SK-N-SH treated with all-trans-retinoic acid at 6 μM for 48 hours (cell line): ENCODE data around the gene MTREX.

Experiments
- ARNTL ChIP-seq: fragments of 450-650 bp; formaldehyde crosslinking; IDR thresholded peaks from 2 replicates; pipeline ENCODE4 v1.5.0; 2020; ENCODE audit warnings: low read depth, mild to moderate bottlenecking, moderate library complexity, borderline replicate concordance
- CSDC2 ChIP-seq: fragments of 250-450 bp; sonication (Bioruptor Pico); IDR thresholded peaks from 2 replicates; pipeline ENCODE4 v1.5.0; 2020; ENCODE audit warnings: mild to moderate bottlenecking, moderate library complexity
- POU6F1 ChIP-seq: fragments of 250-450 bp; sonication (Bioruptor Pico); IDR thresholded peaks from 2 replicates; pipeline ENCODE4 v1.8.0; 2021; ENCODE audit warnings: low read depth, mild to moderate bottlenecking, moderate library complexity, borderline replicate concordance
- PPARA ChIP-seq: fragments of 250-450 bp; sonication (Bioruptor Pico); IDR thresholded peaks from 2 replicates; pipeline ENCODE4 v1.5.0; 2020; ENCODE audit warnings: mild to moderate bottlenecking, borderline replicate concordance
- SNAI2 ChIP-seq: fragments of 250-450 bp; sonication (Bioruptor Pico); IDR thresholded peaks from 2 replicates; pipeline ENCODE4 v1.5.0; 2020; ENCODE audit warnings: mild to moderate bottlenecking, moderate library complexity
- TCF4 ChIP-seq: fragments of 250-450 bp; sonication (Bioruptor Pico); IDR thresholded peaks from 2 replicates; pipeline ENCODE4 v1.8.0; 2021; ENCODE audit warnings: mild to moderate bottlenecking, moderate library complexity, borderline replicate concordance
- TOX ChIP-seq: fragments of 250-450 bp; sonication (Bioruptor Pico); IDR thresholded peaks from 2 replicates; pipeline ENCODE4 v1.8.0; 2021; ENCODE audit warnings: mild to moderate bottlenecking, moderate library complexity, borderline replicate concordance
- ZFP3 ChIP-seq: fragments of 250-450 bp; sonication (Bioruptor Pico); IDR thresholded peaks from 2 replicates; pipeline ENCODE4 v1.5.0; 2020; ENCODE audit warnings: mild to moderate bottlenecking, moderate library complexity
- ZFP30 ChIP-seq: fragments of 450-650 bp; formaldehyde crosslinking; IDR thresholded peaks from 2 replicates; pipeline ENCODE4 v1.5.0; 2022; ENCODE audit warnings: mild to moderate bottlenecking, moderate library complexity
- ZNF70 ChIP-seq: fragments of 450-650 bp; formaldehyde crosslinking; IDR thresholded peaks from 2 replicates; pipeline ENCODE4 v1.5.0; 2020; ENCODE audit warnings: mild to moderate bottlenecking, moderate library complexity

- TF ChIP-seq TOX, result no peak
- TF ChIP-seq ZFP30 (CRISPR knock-in tag), result no peak
- no peak for TF ChIP-seq ZFP3 (CRISPR knock-in tag)
- TF ChIP-seq POU6F1 (CRISPR knock-in tag), result no peak
- TF ChIP-seq PPARA, result no peak
- TF ChIP-seq TCF4, result no peak
- no peak for TF ChIP-seq CSDC2 (CRISPR knock-in tag)
- no peak for TF ChIP-seq ARNTL (CRISPR knock-in tag)
- no peak for TF ChIP-seq ZNF70
- no peak for TF ChIP-seq SNAI2 (CRISPR knock-in tag)
These were observed 556 bp downstream of the MTREX start for GRCh38 chr5:55308254-55308836.
